Measurements from ENCODE around the gene MAP3K10. TPM values are rescaled to one million over a fixed set of nuclear protein-coding genes. Genes with fewer than 3 reads are reported as not detected.

MAP3K10 gene
- total and polyA plus RNA-seq, 2 of the 4 experiments (the other 2 are of a cell fraction): 1.8 to 5.5 TPM

GRCh38 chr19:40247735-40248262 lies 56.6 kb downstream of the MAP3K10 start:
- Histone ChIP-seq H3K4me1 (ENCODE audit: control insufficient read depth, insufficient read depth, low read length) (no peaks in the 10 kb centered on the region), H3K56ac (ENCODE audit: extremely low read depth, insufficient read depth, low read length) (no peak overlapping the region), H3K14ac (replicated peaks; ENCODE audit: low read depth, low read length) (no peak overlapping the region), H4K5ac (ENCODE audit: low read depth, low read length) (no peak overlapping the region), H2AFZ (replicated peaks; ENCODE audit: low read length, poor library complexity) (no peak overlapping the region), H3K79me1 (ENCODE audit: low read depth in 1 of 2, low read length in 2 of 2) (peaks cover 32 to 75% of the 10 kb centered on the region in 2 experiments), H4K8ac (ENCODE audit: low read depth in 2 of 2, low read length in 2 of 2) (no peak overlapping the region), H2BK15ac (ENCODE audit: low read depth, low read length) (no peak overlapping the region), H2AK9ac (replicated peaks; ENCODE audit: low read depth, low read length, poor library complexity) (no peak overlapping the region), H4K91ac (ENCODE audit: insufficient read depth, low read depth, low read length) (no peak overlapping the region), H3K36me3 (ENCODE audit: control insufficient read depth, insufficient read depth, low read length) (peaks cover 14% of the 10 kb centered on the region), H3K9me1 (ENCODE audit: insufficient read depth, low read length) (peaks cover 17% of the 10 kb centered on the region), H2BK120ac (ENCODE audit: low read depth, low read length) (no peak overlapping the region), H3K23ac (ENCODE audit: low read depth, low read length) (no peak overlapping the region), H3K4me3 (ENCODE audit: insufficient read depth, low read depth, low read length) (no peak overlapping the region), H3K9ac (ENCODE audit: low read depth, low read length) (no peak overlapping the region), H3K4me2 (ENCODE audit: low read depth, low read length) (no peak overlapping the region), H4K20me1 (ENCODE audit: insufficient read depth, low read length) (peaks cover 27% of the 10 kb centered on the region), H2BK5ac (ENCODE audit: low read depth, low read length, poor library complexity, severe bottlenecking) (no peak overlapping the region), H3K18ac (ENCODE audit: low read depth, low read length) (no peak overlapping the region), H2AK5ac (ENCODE audit: low read depth, low read length) (no peak overlapping the region), H3K27ac (ENCODE audit: insufficient read depth, low read length) (no peak overlapping the region), H3K27me3 (ENCODE audit: control insufficient read depth, insufficient read depth, low read length) (no peaks in the 10 kb centered on the region), H3K9me3 (ENCODE audit: control insufficient read depth, insufficient read depth, low read length) (no peaks in the 10 kb centered on the region), H2BK20ac (ENCODE audit: low read depth, low read length) (no peak overlapping the region), H3K4ac (ENCODE audit: low read depth, low read length) (no peak overlapping the region)
- POLR2A ChIA-PET (ENCODE audit: unreplicated experiment): no interaction called here
- WGBS, 2 experiments (ENCODE audit: extremely low coverage in 2 of 2, insufficient read length in 1 of 2): 96% methylated on average over 5 of the region's 12 CpGs; no CpG with 5 or more reads in 1 of the 2 experiments
- ATAC-seq (ENCODE audit: low read depth): no peak
- intact Hi-C loops (cut with micrococcal nuclease): no loop called here
- in situ Hi-C loops (cut with MboI; ENCODE audit: low sequenced_read_pairs): no loop called here
- BruUV-seq (replicated peaks): no TSS peak
- no peak for TF ChIP-seq MAZ (IDR thresholded peaks at IDR 0.05; ENCODE audit: borderline replicate concordance, low read depth, low read length)
- no peak for TF ChIP-seq SMC3 (IDR thresholded peaks at IDR 0.05; ENCODE audit: low read depth, low read length)
- no peak for TF ChIP-seq FOS (IDR thresholded peaks at IDR 0.05; ENCODE audit: low read depth, low read length)
- no peak for TF ChIP-seq RCOR1 (IDR thresholded peaks at IDR 0.05; ENCODE audit: insufficient replicate concordance, low read length)
- TF ChIP-seq POLR2A (IDR thresholded peaks at IDR 0.05; ENCODE audit: low read depth, low read length): no peak
- no peak for TF ChIP-seq CHD1 (IDR thresholded peaks at IDR 0.05; ENCODE audit: low read depth, low read length)
- TF ChIP-seq USF2 (IDR thresholded peaks at IDR 0.05; ENCODE audit: low read depth, low read length): no peak
- TF ChIP-seq MAFK (IDR thresholded peaks at IDR 0.05; ENCODE audit: low read depth, low read length): no peak
- CTCF ChIA-PET: no interaction called here
- no peak for DNase-seq
- dilution Hi-C loops (cut with HindIII; ENCODE audit: low sequenced_read_pairs, unreplicated experiment): no loop called here
